SK-N-SH (cell line): ENCODE data around the gene ANKRD40.
"Not testable (repeated sequence)": the region's sequence is repeated elsewhere in the genome, so short reads cannot be mapped to it uniquely, and the experiment has no call there.

Experiments
- CTCF ChIP-seq: fragments of 200-600 bp; sonication (generic); IDR thresholded peaks from 2 replicates; pipeline ENCODE4 v1.6.1; 2017; ENCODE audit warnings: antibody characterized with exemption, mild to moderate bottlenecking, moderate library complexity
- POLR2AphosphoS5 ChIP-seq: IDR thresholded peaks from 2 replicates; pipeline ENCODE4 v1.6.1; 2012; ENCODE audit warnings: low read depth, low read length
- RAD21 ChIP-seq: IDR thresholded peaks from 2 replicates; pipeline ENCODE4 v1.6.1; 2012; ENCODE audit warnings: mild to moderate bottlenecking, low read length
- TAF1 ChIP-seq: IDR thresholded peaks from 2 replicates; pipeline ENCODE4 v1.6.1; 2012; ENCODE audit warnings: low read depth, mild to moderate bottlenecking, low read length, moderate library complexity, borderline replicate concordance
- TCF12 ChIP-seq: IDR thresholded peaks from 2 replicates; pipeline ENCODE4 v1.4.0; 2012
- USF1 ChIP-seq: IDR thresholded peaks from 2 replicates; pipeline ENCODE4 v1.4.0; 2012; ENCODE audit warnings: low read depth, borderline replicate concordance

- TF ChIP-seq TCF12, CTCF, USF1, POLR2AphosphoS5, RAD21, TAF1: not testable (repeated sequence)
Observed at GRCh38 chr17:50709053-50709452, 1.3 kb upstream of the ANKRD40 start.
